ENCODE results near the gene FAM117A.

DNA sequence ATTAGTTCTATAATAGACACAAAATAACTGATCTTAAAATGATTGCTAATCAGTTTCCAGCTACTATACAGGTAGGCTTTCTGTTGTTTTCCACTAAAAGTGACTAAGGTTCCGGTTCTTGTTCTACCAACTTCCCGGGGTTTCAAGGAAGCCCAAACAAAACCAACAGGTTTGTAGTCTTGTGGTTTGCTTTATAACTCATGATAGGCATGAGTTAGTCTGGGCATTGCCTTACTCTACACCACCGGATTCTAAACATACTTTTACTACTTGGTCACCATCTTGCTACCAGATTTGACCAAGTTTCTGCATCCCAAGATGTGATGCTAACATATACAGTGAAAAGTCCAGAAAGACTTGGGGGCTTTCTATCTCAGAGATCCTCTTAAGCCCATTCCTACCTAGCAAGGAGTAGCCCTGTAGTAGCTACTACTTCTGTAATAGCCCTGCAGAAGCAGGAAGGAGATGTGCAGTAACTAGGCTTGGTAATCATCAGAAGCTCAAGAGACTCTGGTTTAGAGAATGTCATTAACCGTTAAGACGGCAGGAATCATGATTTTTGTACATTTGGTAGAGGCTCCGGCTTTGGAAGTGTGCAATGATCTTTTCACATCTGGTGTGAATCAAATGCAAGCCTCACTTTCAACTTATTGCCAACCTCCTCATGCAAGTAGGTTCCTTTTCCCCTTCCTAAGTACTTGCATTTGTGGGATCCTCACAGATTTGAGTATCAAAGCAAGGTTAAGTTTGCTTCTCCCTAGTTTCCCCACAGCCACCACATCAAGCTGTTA is 1.6 kb downstream of the FAM117A start:
- TF ChIP-seq TCF7L2 (IDR thresholded peaks at IDR 0.05; ENCODE audit: borderline replicate concordance, low read depth, low read length), result no peak
- TF ChIP-seq, protein P1, sequence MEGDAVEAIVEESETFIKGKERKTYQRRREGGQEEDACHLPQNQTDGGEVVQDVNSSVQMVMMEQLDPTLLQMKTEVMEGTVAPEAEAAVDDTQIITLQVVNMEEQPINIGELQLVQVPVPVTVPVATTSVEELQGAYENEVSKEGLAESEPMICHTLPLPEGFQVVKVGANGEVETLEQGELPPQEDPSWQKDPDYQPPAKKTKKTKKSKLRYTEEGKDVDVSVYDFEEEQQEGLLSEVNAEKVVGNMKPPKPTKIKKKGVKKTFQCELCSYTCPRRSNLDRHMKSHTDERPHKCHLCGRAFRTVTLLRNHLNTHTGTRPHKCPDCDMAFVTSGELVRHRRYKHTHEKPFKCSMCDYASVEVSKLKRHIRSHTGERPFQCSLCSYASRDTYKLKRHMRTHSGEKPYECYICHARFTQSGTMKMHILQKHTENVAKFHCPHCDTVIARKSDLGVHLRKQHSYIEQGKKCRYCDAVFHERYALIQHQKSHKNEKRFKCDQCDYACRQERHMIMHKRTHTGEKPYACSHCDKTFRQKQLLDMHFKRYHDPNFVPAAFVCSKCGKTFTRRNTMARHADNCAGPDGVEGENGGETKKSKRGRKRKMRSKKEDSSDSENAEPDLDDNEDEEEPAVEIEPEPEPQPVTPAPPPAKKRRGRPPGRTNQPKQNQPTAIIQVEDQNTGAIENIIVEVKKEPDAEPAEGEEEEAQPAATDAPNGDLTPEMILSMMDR (tag by site-specific recombination; IDR thresholded peaks at IDR 0.05), result no peak
- TF ChIP-seq ZBTB20 (tag by site-specific recombination; IDR thresholded peaks at IDR 0.05), result no peak
- no peak for TF ChIP-seq ZNF776 (tag by site-specific recombination; IDR thresholded peaks at IDR 0.05; ENCODE audit: borderline replicate concordance)
- no peak for TF ChIP-seq ZNF274 (IDR thresholded peaks at IDR 0.05; ENCODE audit: low read length)
- no peak for TF ChIP-seq ZNF274 (tag by site-specific recombination; IDR thresholded peaks at IDR 0.05; ENCODE audit: borderline replicate concordance)
- TF ChIP-seq ZFHX2 (tag by site-specific recombination; conservative IDR thresholded peaks at IDR 0.05), result no peak
- TF ChIP-seq, protein P2, sequence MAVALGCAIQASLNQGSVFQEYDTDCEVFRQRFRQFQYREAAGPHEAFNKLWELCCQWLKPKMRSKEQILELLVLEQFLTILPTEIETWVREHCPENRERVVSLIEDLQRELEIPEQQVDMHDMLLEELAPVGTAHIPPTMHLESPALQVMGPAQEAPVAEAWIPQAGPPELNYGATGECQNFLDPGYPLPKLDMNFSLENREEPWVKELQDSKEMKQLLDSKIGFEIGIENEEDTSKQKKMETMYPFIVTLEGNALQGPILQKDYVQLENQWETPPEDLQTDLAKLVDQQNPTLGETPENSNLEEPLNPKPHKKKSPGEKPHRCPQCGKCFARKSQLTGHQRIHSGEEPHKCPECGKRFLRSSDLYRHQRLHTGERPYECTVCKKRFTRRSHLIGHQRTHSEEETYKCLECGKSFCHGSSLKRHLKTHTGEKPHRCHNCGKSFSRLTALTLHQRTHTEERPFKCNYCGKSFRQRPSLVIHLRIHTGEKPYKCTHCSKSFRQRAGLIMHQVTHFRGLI (tag by site-specific recombination; IDR thresholded peaks at IDR 0.05), result no peak
